HepG2 (cell line): ENCODE results near the gene B4GALT2. TPM values are rescaled to one million over a fixed set of nuclear protein-coding genes. Genes with fewer than 3 reads are reported as not detected.

Experiments
- CREB1 ChIP-seq, 2 experiments: fragments of 450-650 bp in 1 of 2; IDR thresholded peaks; 2 replicates each; pipeline ENCODE4 v1.6.1; 2016 to 2017; ENCODE audit warnings: control low read depth in 1 of 2, mild to moderate bottlenecking in 1 of 2, missing compliant biosample characterization in 1 of 2, missing genetic modification characterization in 1 of 2
- GMEB2 ChIP-seq: IDR thresholded peaks from 2 replicates; pipeline ENCODE4 v1.6.1; 2016; ENCODE audit warnings: missing biosample characterization, missing genetic modification reagents, low read depth
- HOXA5 ChIP-seq: sonication (generic); formaldehyde crosslinking; IDR thresholded peaks from 2 replicates; pipeline ENCODE4 v1.4.0; 2020; ENCODE audit warnings: missing genetic modification reagents
- JUN ChIP-seq: sonication (generic); formaldehyde crosslinking; IDR thresholded peaks from 2 replicates; pipeline ENCODE4 v1.4.0; 2020; ENCODE audit warnings: mild to moderate bottlenecking, missing genetic modification reagents
- PHB2 ChIP-seq: fragments of 450-650 bp; IDR thresholded peaks from 2 replicates; pipeline ENCODE4 v1.6.1; 2018; ENCODE audit not compliant: partially characterized antibody
- POGZ ChIP-seq: sonication (generic); formaldehyde crosslinking; IDR thresholded peaks from 2 replicates; pipeline ENCODE4 v1.4.0; 2020; ENCODE audit warnings: mild to moderate bottlenecking, missing genetic modification reagents
- RARA ChIP-seq: IDR thresholded peaks from 2 replicates; pipeline ENCODE4 v1.6.1; 2016; ENCODE audit warnings: missing genetic modification reagents, missing compliant biosample characterization
- RBM39 ChIP-seq: fragments of 200-400 bp; formaldehyde crosslinking; IDR thresholded peaks from one replicate; pipeline ENCODE4 v1.6.1; 2018; ENCODE audit warnings: antibody characterized with exemption, mild to moderate bottlenecking, low read depth, low read length; ENCODE audit not compliant: poor library complexity, severe bottlenecking
- REL ChIP-seq: sonication (generic); formaldehyde crosslinking; conservative IDR thresholded peaks from 2 replicates; pipeline ENCODE4 v1.8.0; 2022; ENCODE audit warnings: mild to moderate bottlenecking, missing genetic modification reagents, moderate library complexity
- SIN3B ChIP-seq: fragments of 150-350 bp; IDR thresholded peaks from 2 replicates; pipeline ENCODE4 v1.6.1; 2014; ENCODE audit warnings: low read length
- ZNF224 ChIP-seq: sonication (generic); formaldehyde crosslinking; IDR thresholded peaks from 2 replicates; pipeline ENCODE4 v1.5.0; 2020; ENCODE audit warnings: mild to moderate bottlenecking, missing genetic modification reagents
- ZNF616 ChIP-seq: sonication (generic); formaldehyde crosslinking; IDR thresholded peaks from 2 replicates; pipeline ENCODE4 v1.5.0; 2020; ENCODE audit warnings: low read depth, mild to moderate bottlenecking, missing genetic modification reagents
- ZNF879 ChIP-seq: sonication (generic); formaldehyde crosslinking; IDR thresholded peaks from 2 replicates; pipeline ENCODE4 v1.8.1; 2023; ENCODE audit warnings: missing genetic modification reagents
- polyA plus RNA-seq, 8 experiments: library from polyadenylated mRNA; depleted of rRNA in 3 of 8; stranded (reverse) in 7 of 8; unstranded in 1 of 8; fragments of >200 nt; fragmentation: Illumina TruSeq in 4 of 8; extraction: Trizol in 4 of 8; gene quantifications; 2 replicates each; pipeline versions ENCODE4 v1.2.1 to v1.2.3, GENCODE V29; 2011 to 2016; ENCODE audit warnings: low read depth in 4 of 8, missing spikeins in 1 of 8, mixed read lengths in 1 of 8; ENCODE audit not compliant: insufficient read depth in 1 of 8
- total RNA-seq, 5 experiments: library from RNA; depleted of rRNA; stranded (reverse); fragments of >200 nt; fragmentation: Illumina TruSeq; extraction: Trizol; gene quantifications; 2 replicates each; pipeline ENCODE4 v1.2.3, GENCODE V29; 2016; ENCODE audit warnings: low read depth in 1 of 5
- TF ChIP-seq, protein P1 (sequence below): sonication (generic); formaldehyde crosslinking; IDR thresholded peaks from 2 replicates; pipeline ENCODE4 v1.4.0; 2020; ENCODE audit warnings: missing genetic modification reagents
- TF ChIP-seq, protein P2 (sequence below): sonication (generic); formaldehyde crosslinking; IDR thresholded peaks from 2 replicates; pipeline ENCODE4 v1.9.0; 2021; ENCODE audit warnings: mild to moderate bottlenecking, missing genetic modification reagents
- TF ChIP-seq, protein P3 (sequence below): sonication (generic); formaldehyde crosslinking; IDR thresholded peaks from 2 replicates; pipeline ENCODE4 v1.8.0; 2022; ENCODE audit warnings: missing genetic modification reagents, mild to moderate bottlenecking, inconsistent platforms, borderline replicate concordance

Gene B4GALT2
- total and polyA plus RNA-seq, 2 of the 13 experiments (the other 11 are each of a cell fraction or from before 2014, with no cell fraction given): 41.9 to 78.0 TPM

DNA sequence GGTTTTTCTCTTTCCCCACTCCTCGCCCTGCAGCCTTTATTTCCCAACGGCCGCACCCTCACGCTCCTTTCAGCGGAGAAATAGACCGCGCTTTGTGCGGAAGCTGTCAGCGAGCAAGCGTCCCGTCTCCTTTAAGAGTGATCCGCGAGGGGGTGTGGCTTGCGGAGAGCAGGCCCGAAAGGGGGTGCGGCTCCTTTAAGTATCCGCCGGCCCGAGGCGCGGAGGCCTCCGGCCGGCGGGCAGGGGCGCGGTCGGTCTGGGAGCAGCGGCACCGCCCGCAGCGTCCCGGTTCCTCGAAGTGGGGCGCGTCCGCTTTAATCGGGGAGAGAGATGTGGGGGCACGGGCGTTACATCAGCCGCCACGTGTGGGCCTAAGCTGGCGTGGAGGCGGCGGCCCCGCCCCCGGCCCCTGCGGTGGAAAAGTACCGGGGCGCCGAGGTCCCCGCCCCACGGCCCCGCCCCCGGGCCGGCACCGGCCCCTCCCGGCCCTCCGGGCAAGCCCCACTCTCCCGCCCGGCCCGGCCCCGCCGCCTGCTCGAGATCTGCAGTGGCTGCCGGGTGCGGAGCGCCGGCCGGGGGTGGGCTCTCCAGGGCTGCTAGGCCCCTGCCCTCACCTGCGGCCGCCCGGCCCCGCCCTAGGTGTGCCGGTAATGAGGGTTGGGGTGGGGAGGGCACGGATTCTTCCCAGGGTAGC is 51.0 kb downstream of the B4GALT2 start (continued):
- TF ChIP-seq, protein P1, sequence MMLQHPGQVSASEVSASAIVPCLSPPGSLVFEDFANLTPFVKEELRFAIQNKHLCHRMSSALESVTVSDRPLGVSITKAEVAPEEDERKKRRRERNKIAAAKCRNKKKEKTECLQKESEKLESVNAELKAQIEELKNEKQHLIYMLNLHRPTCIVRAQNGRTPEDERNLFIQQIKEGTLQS (CRISPR knock-in tag): peak; percentile 59
- TF ChIP-seq PHB2 (no peak), REL (CRISPR knock-in tag) (no peak), JUN (CRISPR knock-in tag) (no peak), RBM39 (peak; percentile 42), POGZ (CRISPR knock-in tag) (no peak; the same call in 1 of the 2 replicates), ZNF224 (no peak), RARA (CRISPR knock-in tag) (no peak), GMEB2 (CRISPR knock-in tag) (no peak), SIN3B (no peak), CREB1 (IDR thresholded peaks at IDR 0.05) (no peak), CREB1 (CRISPR knock-in tag; IDR thresholded peaks at IDR 0.05) (no peak; the same call in 1 of the 2 replicates), ZNF616 (CRISPR knock-in tag) (no peak), HOXA5 (CRISPR knock-in tag) (peak; percentile 43; the same call in 1 of the 2 replicates), ZNF879 (0 out of 2 replicates have a peak, but pooled peaks have one; percentile 18)
- TF ChIP-seq, protein P2, sequence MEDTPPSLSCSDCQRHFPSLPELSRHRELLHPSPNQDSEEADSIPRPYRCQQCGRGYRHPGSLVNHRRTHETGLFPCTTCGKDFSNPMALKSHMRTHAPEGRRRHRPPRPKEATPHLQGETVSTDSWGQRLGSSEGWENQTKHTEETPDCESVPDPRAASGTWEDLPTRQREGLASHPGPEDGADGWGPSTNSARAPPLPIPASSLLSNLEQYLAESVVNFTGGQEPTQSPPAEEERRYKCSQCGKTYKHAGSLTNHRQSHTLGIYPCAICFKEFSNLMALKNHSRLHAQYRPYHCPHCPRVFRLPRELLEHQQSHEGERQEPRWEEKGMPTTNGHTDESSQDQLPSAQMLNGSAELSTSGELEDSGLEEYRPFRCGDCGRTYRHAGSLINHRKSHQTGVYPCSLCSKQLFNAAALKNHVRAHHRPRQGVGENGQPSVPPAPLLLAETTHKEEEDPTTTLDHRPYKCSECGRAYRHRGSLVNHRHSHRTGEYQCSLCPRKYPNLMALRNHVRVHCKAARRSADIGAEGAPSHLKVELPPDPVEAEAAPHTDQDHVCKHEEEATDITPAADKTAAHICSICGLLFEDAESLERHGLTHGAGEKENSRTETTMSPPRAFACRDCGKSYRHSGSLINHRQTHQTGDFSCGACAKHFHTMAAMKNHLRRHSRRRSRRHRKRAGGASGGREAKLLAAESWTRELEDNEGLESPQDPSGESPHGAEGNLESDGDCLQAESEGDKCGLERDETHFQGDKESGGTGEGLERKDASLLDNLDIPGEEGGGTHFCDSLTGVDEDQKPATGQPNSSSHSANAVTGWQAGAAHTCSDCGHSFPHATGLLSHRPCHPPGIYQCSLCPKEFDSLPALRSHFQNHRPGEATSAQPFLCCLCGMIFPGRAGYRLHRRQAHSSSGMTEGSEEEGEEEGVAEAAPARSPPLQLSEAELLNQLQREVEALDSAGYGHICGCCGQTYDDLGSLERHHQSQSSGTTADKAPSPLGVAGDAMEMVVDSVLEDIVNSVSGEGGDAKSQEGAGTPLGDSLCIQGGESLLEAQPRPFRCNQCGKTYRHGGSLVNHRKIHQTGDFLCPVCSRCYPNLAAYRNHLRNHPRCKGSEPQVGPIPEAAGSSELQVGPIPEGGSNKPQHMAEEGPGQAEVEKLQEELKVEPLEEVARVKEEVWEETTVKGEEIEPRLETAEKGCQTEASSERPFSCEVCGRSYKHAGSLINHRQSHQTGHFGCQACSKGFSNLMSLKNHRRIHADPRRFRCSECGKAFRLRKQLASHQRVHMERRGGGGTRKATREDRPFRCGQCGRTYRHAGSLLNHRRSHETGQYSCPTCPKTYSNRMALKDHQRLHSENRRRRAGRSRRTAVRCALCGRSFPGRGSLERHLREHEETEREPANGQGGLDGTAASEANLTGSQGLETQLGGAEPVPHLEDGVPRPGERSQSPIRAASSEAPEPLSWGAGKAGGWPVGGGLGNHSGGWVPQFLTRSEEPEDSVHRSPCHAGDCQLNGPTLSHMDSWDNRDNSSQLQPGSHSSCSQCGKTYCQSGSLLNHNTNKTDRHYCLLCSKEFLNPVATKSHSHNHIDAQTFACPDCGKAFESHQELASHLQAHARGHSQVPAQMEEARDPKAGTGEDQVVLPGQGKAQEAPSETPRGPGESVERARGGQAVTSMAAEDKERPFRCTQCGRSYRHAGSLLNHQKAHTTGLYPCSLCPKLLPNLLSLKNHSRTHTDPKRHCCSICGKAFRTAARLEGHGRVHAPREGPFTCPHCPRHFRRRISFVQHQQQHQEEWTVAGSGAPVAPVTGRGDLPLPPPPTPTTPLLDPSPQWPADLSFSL (CRISPR knock-in tag): no peak
- TF ChIP-seq, protein P3, sequence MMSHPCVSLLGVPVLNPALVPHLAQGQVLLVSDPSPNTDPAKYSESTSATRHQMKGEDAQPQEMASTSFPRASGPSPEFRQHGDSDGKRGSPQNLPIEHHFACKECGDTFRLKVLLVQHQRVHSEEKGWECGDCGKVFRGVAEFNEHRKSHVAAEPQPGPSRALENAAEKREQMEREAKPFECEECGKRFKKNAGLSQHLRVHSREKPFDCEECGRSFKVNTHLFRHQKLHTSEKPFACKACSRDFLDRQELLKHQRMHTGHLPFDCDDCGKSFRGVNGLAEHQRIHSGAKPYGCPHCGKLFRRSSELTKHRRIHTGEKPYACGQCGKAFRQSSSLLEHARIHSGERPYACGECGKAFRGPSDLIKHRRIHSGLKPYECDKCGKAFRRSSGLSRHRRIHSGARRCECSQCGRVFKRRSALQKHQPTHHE (CRISPR knock-in tag): no peak
